Neuron (in vitro differentiated cells): ENCODE measurements around the gene SLC23A1.
A peak's percentile ranks its signal among the peaks of the same experiment; 100 is the strongest.
"Not testable (repeated sequence)": the region's sequence is repeated elsewhere in the genome, so short reads cannot be mapped to it uniquely, and the experiment has no call there.

Experiments used
- H2AFZ ChIP-seq: one replicate; pipeline ENCODE4 v1.6.1; 2013; ENCODE audit warnings: low read depth, mild to moderate bottlenecking, inconsistent platforms, low read length, moderate library complexity
- H3K27me3 ChIP-seq: one replicate; pipeline ENCODE4 v1.6.1; 2013; ENCODE audit warnings: low read length; ENCODE audit not compliant: insufficient read depth
- H3K36me3 ChIP-seq: one replicate; pipeline ENCODE4 v1.6.1; 2013; ENCODE audit warnings: low read length; ENCODE audit not compliant: insufficient read depth
- H3K4me1 ChIP-seq: one replicate; pipeline ENCODE4 v1.6.1; 2013; ENCODE audit warnings: low read length; ENCODE audit not compliant: insufficient read depth
- H3K4me3 ChIP-seq: 2 replicates; pipeline ENCODE4 v1.5.1; 2013; ENCODE audit warnings: mild to moderate bottlenecking, low read length, moderate library complexity
- H3K9me3 ChIP-seq: one replicate; pipeline ENCODE4 v1.6.1; 2013; ENCODE audit warnings: low read length

Gene SLC23A1

DNA sequence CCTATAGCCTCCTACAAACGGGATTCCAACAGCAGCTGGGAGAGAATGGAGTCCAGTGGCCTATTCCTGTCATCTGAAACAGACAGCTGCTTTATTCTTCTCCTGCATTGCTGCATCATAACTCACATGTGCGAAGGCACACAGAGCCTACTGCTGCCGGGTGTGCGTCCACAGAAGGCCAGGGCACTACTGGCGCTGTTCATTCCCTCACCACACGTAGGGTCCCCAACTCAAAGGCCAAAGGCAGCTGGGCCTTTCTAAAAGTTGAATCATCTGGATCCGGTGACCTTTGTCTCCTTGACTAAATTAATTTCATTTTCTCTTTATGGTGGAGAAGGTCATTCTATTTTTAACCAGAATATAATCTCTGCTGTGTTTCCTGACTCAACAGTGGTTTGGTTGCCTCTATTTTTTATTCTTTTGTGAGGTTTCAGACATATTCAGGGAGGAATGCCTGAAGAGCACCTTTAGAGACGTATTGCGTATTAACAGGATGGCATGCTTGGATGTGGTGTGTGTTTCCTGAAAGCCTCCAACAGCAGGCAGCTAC lies 31.6 kb upstream of the SLC23A1 start:
- H3K36me3 ChIP-seq = peaks cover 33% of the 10 kb centered on the region
- peaks cover 2% of the 10 kb centered on the region for H3K4me1 ChIP-seq
- no peaks in the 10 kb centered on the region for H3K27me3 ChIP-seq
- H3K4me3 ChIP-seq = no peak overlapping the region
- no peaks in the 10 kb centered on the region for H3K9me3 ChIP-seq
- H2AFZ ChIP-seq = no peak overlapping the region

DNA sequence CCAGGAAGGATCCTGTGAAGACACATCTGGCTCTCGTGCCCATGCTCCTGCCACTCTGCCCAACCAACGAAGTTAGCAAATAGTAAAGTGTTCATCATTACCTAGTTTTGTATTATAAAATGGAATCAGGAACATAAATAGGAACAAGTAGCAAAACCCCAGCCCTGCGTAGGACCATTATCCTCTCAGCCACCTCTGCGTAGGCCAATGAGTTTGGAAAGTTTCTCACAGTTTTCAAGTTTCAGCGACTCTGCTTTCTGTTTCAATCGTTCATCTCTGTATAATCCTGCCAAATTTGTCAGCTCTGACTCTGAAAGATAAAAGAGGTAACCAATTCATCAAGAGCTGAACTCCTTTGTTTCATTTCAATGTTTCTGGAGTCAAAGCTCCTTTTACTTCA lies 30.9 kb upstream of the SLC23A1 start:
- Histone ChIP-seq H3K4me3 (no peak overlapping the region), H3K9me3 (no peaks in the 10 kb centered on the region), H3K4me1 (no peaks in the 10 kb centered on the region), H3K27me3 (no peaks in the 10 kb centered on the region), H2AFZ (no peak overlapping the region), H3K36me3 (peaks cover 26% of the 10 kb centered on the region)

DNA sequence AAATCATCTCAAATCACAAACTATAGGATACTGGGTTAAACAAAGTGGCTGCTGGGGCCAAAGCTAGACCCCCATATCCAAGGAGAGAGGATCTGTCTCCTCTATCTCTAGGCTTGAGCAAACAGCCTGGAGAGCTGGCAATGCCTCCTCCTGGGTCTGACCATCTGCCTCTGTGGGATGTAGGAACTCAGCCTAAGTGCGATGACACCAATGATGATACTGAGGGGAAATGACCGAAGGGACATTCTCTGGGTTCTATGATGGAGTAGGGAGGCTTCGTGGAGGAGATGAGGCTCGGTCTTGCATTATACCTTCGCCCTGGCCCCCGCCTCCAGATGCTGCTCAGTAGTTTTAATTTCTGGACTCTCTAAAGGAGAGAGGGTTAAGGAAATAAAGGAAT lies 30.1 kb upstream of the SLC23A1 start:
- Histone ChIP-seq H3K36me3 (peaks cover 18% of the 10 kb centered on the region), H2AFZ (no peak overlapping the region), H3K9me3 (no peaks in the 10 kb centered on the region), H3K4me1 (no peaks in the 10 kb centered on the region), H3K27me3 (no peaks in the 10 kb centered on the region), H3K4me3 (no peak overlapping the region)

DNA sequence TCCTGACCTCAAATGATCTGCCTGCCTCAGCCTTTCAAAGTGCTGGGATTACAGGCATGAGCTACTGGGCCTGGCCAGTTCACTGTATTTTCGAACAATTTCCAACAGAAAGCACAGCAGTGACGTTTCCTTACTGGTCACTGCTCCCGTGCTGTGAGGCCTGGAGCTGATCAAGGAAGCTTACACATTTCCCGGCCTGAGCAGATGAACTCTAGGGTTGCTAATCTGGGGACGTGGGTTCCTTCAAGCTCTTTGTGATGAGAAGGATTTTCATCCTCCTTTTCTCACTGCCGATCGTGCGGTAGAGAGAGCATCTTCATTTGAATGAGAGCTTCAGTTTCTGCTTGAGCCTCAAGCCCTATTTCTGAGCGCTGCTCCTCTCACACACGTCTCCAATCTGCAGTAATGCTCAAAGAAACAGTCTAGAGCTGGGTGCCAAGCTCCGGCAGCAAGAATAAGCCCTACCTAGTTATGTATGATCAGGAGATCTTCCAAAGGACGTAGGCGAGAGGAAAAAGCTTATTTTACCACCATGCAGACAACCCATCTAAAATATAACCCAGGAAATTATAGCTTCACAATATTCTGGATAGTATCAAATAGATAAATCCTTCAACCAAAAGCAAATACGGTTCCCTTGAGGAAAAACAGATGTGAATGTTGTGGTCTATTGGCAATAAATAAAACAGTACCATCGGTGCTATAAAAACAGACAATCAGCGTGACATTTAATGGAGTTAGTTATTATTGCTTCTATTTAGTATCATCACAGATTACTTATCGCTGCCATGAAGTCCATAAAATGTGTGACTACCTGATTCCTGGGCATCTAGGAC lies 28.1 kb upstream of the SLC23A1 start:
- Histone ChIP-seq H3K27me3 (no peaks in the 10 kb centered on the region), H3K4me3 (no peak overlapping the region), H2AFZ (no peak overlapping the region), H3K4me1 (no peaks in the 10 kb centered on the region), H3K9me3 (no peaks in the 10 kb centered on the region), H3K36me3 (peaks cover 13% of the 10 kb centered on the region)

DNA sequence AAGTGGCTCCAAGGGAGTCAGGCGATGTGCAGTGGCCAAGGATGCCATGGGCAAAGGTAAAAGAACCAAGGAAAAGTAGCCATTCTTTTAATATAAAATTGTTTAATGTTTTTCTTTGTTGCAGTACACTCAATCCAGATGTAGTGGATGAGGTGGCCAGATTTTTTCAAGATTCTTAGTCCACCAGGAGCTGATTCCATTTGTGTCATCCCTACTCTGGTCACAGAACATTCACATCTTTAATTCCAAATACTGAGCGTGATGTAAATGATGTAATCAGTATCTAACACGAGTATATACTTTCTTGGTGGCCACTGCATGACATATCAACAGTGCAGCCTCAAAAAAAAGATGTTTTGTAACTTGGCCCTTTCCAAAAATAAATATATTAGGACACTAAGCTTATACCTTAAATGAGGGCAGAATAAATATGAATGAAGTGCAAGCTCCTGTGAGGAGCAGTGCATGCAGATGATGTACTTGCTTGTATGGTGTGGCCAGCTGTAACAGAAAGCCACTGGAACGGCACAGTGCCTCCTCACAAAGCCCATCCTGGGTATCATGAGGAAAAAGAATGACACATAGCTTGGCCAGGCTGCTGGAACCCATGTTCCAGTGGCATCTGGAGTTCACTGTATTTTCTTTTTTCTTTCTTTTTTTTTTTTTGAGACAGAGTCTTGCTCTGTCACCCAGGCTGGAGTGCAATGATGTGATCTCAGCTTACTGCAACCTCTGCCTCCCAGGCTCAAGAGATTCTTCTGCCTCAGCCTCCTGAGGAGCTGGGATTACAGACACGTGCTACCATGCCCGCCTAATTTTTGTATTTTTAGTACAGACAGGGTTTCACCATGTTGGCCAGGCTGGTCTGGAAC lies 27.3 kb upstream of the SLC23A1 start:
- Histone ChIP-seq H3K4me1 (no peaks in the 10 kb centered on the region), H3K27me3 (no peaks in the 10 kb centered on the region), H2AFZ (no peak overlapping the region), H3K4me3 (no peak overlapping the region), H3K9me3 (no peaks in the 10 kb centered on the region), H3K36me3 (peaks cover 8% of the 10 kb centered on the region)

DNA sequence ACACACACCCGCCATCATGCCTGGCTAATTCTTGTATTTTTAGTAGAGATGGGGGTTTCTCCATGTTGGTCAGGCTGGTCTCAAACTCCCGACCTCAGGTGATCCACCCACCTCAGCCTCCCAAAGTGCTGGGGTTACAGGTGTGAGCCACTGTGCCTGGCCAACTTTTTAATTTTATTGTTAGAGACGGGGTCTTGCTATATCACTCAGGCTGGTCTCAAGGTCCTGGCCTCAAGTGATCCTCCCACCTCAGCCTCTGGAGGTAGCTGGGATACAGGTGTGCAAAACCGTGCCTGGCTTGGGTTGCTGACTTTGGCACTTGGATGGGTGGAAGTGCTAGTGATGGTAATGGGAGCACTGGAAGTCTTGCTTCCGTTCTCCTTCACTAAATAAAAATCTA lies 26.0 kb upstream of the SLC23A1 start:
- H3K4me3 ChIP-seq, H3K4me1 ChIP-seq, H3K27me3 ChIP-seq, H3K36me3 ChIP-seq, H2AFZ ChIP-seq, H3K9me3 ChIP-seq: not testable (repeated sequence)

DNA sequence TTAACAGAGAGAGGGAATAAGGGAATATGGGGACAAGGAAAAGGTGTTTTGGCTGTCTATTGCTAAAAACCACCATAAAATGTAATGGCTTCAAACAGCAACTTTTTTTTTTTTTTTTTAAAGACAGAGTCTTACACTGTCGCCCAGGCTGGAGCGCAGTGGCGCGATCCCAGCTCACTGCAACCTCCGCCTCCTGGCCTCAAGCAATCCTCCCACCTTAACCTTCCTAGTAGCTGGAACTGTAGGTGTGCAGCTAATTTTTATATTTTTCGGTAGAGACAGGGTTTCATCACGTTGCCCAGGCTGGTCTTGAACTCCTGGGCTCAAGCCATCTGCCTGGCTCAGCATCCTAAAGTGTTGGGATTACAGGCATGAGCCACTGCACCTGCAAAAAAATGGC lies 25.1 kb upstream of the SLC23A1 start:
- Histone ChIP-seq H3K9me3 (no peaks in the 10 kb centered on the region), H2AFZ (no peak overlapping the region), H3K4me3 (no peak overlapping the region), H3K36me3 (peaks cover 3% of the 10 kb centered on the region), H3K4me1 (peaks cover 9% of the 10 kb centered on the region), H3K27me3 (no peaks in the 10 kb centered on the region)

DNA sequence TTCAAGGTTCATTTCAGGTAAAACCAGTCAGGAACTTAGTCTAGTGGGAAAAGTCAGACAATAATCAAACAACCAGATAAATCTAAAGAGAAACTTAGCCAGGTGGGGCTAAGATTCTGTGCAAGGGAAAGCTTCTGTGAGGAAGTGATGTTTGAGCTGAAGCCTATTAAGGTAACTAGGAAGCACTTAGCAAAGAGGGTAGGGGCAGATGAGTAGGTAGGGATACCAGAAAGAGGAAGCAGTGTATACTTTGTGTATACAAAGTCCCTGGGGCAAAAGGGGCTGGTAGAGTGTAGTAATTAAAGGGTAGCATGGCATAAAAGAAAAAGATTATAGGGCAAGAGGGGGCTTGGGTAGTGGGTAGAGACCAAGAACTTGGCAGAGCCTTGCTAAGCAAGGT lies 24.4 kb upstream of the SLC23A1 start:
- Histone ChIP-seq H2AFZ (no peak overlapping the region), H3K27me3 (no peaks in the 10 kb centered on the region), H3K4me1 (peaks cover 13% of the 10 kb centered on the region), H3K4me3 (no peak overlapping the region), H3K36me3 (peaks cover 1% of the 10 kb centered on the region), H3K9me3 (no peaks in the 10 kb centered on the region)

DNA sequence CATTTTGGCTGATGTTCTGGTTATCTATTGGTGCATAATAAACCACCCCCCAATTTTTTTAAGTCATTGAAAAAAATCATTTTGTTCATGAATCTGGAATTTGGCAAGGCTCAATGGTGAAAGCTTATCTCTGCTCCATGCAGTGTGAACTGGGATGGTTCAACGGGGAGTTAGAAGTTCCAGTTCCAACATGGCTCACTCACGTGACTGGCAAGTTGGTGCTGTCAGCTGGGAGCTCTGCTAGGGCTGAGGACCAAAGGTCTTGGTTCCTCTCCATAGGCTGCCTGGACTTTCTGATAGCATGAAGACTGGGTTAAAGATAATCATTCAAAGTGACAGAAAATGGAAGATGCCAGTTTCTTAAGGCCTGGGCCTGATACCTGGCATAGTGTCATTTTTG lies 23.9 kb upstream of the SLC23A1 start:
- H3K9me3 ChIP-seq = no peaks in the 10 kb centered on the region
- H2AFZ ChIP-seq = no peak overlapping the region
- H3K27me3 ChIP-seq = no peaks in the 10 kb centered on the region
- peaks cover 13% of the 10 kb centered on the region for H3K4me1 ChIP-seq
- no peaks in the 10 kb centered on the region for H3K36me3 ChIP-seq
- H3K4me3 ChIP-seq = no peak overlapping the region

DNA sequence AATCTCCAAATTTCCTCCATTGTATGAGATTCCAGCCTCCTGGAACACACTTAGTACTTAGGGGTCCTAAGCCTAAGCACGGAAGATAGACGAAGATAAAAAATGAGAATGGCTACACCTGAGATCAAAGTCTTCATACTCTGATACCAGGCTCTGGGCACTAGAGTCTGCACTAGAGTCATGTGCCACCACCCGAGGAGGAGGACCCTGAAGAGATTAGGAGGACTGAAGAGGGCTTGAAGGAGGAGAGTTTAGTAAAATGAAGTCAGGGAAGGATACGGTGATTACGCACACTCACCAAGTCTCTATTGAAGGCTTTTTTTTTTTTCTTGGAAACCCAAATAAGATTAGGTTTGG lies 21.4 kb upstream of the SLC23A1 start:
- H3K9me3 ChIP-seq = no peaks in the 10 kb centered on the region
- H3K4me1 ChIP-seq = peaks cover 13% of the 10 kb centered on the region
- H3K36me3 ChIP-seq = peaks cover 8% of the 10 kb centered on the region
- peak overlapping the region; percentile 57 for H3K4me3 ChIP-seq
- H2AFZ ChIP-seq = peak overlapping the region; percentile 79
- no peaks in the 10 kb centered on the region for H3K27me3 ChIP-seq

DNA sequence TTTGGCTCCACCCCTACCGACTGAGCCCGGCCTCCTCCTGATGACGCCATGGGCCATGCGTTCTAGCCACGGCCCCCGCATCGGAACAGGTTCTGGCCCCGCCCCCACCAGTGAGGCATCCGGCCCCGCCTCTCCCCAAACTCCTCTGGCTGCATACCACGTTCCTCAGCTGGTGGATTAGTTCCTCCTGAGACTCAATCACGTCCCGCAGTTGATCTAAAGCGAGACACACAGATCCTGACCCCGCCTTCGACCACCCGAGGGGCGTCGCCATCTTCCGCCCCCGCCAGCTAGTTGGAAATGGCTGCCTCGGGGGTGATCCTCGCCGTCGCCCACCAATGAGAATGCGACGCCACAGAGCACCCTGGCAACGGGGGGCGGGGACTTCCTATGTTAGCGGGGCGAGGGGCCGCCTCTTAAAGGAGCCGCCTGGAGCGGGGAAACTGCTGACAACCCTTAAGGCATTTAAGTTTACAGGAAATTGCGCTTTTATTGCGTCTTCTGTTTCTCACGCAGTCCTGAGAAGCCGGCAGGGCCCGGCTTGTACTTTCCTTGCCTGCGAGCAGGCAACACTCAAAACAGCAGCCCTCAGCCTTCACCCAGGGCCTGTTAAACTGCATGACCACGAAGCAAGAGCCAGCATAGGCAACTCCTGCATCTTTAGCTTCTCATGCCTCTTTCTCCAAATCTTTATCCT lies 20.8 kb upstream of the SLC23A1 start, which contains the start of gene SPATA24:
Gene SPATA24 (minus strand): TSS at position 303 of the 697 bp plus-strand sequence. CDS start 29 bp downstream, at position 274.
- H3K27me3 ChIP-seq = no peaks in the 10 kb centered on the region
- H3K4me1 ChIP-seq = peaks cover 13% of the 10 kb centered on the region
- H3K9me3 ChIP-seq = no peaks in the 10 kb centered on the region
- peak within 1 kb of the TSS; percentile 57 for H3K4me3 ChIP-seq
- peak within 1 kb of the TSS; percentile 79 for H2AFZ ChIP-seq
- peaks cover 8% of the 10 kb centered on the region for H3K36me3 ChIP-seq

DNA sequence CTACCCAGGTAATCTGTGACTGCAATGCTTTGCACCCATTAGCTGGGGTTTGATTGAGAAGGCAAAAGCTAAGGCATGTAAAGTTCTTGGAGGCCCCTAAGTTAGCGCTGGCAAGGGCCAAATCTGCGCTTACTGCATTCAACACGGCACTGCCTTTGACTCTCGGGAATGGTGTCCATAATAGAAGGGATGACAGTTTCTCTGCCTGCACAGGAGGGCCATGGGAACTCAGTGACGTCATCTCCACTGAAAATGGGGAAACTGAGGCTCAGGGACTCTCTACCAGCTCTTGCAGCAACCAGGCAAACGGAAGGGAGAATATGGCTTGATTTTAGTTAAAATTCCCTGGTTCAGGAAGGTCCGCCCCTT lies 20.3 kb upstream of the SLC23A1 start:
- peak overlapping the region; percentile 57 for H3K4me3 ChIP-seq

More for the DNA sequence above, 20.3 kb upstream of the SLC23A1 start:
- Histone ChIP-seq H3K27me3 (no peaks in the 10 kb centered on the region), H3K9me3 (no peaks in the 10 kb centered on the region), H2AFZ (peak overlapping the region; percentile 79), H3K36me3 (peaks cover 8% of the 10 kb centered on the region), H3K4me1 (peaks cover 13% of the 10 kb centered on the region)
